ENCODE measurements around the gene LRRC57. TPM values are rescaled to one million over a fixed set of nuclear protein-coding genes. Genes with fewer than 3 reads are reported as not detected.
"Not testable (repeated sequence)": the region's sequence is repeated elsewhere in the genome, so short reads cannot be mapped to it uniquely, and the experiment has no call there.

Gene LRRC57
- total RNA-seq, 6 donors from 2014 or later, result 24.0 to 48.2 (median 31.2) TPM

DNA sequence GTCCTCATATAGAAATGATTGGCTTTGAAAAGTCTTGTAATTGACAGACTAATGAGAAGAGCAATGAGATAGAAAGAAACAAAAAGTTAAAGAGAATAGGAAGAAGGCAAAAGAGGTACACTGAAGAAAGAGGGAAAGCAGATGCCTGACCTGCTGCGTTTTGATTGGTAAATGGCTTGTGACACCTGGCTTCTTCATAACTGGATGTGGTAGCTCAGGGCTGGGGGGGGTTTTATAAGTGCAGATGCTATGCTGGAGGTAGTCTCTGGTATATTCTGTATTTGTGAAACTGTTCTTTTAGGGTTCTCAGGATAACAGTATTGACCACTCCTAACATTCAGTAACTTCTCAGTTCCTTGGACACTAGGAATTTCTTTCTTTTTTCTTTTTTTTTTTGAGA is 28.2 kb upstream of the LRRC57 start:
- Histone ChIP-seq H3K27ac (peak overlapping the region in 3 of 4 donors; percentile 79 to 92 (median 90)), H3K36me3 (no peaks in the 10 kb centered on the region), H3K27me3 (no peaks in the 10 kb centered on the region), H3K9me3 (no peaks in the 10 kb centered on the region), H3K4me1 (peaks cover 13 to 39% (median 34%) of the 10 kb centered on the region in 4 donors), H3K4me3 (peak overlapping the region in 3 of 4 donors; percentile 70 to 93 (median 86))
- WGBS, 2 donors, result 83 to 88% methylated on average over 1 of the region's 1 CpG
- ATAC-seq (ENCODE audit: low FRiP score in 2 of 2) (no peak), DNase-seq (no peak)
- TF ChIP-seq, protein P1, sequence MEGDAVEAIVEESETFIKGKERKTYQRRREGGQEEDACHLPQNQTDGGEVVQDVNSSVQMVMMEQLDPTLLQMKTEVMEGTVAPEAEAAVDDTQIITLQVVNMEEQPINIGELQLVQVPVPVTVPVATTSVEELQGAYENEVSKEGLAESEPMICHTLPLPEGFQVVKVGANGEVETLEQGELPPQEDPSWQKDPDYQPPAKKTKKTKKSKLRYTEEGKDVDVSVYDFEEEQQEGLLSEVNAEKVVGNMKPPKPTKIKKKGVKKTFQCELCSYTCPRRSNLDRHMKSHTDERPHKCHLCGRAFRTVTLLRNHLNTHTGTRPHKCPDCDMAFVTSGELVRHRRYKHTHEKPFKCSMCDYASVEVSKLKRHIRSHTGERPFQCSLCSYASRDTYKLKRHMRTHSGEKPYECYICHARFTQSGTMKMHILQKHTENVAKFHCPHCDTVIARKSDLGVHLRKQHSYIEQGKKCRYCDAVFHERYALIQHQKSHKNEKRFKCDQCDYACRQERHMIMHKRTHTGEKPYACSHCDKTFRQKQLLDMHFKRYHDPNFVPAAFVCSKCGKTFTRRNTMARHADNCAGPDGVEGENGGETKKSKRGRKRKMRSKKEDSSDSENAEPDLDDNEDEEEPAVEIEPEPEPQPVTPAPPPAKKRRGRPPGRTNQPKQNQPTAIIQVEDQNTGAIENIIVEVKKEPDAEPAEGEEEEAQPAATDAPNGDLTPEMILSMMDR (IDR thresholded peaks at IDR 0.05), result no peak
- TF ChIP-seq EP300 (IDR thresholded peaks at IDR 0.05) (no peak), POLR2A (IDR thresholded peaks at IDR 0.05) (no peak), POLR2AphosphoS5 (IDR thresholded peaks at IDR 0.05) (no peak)

DNA sequence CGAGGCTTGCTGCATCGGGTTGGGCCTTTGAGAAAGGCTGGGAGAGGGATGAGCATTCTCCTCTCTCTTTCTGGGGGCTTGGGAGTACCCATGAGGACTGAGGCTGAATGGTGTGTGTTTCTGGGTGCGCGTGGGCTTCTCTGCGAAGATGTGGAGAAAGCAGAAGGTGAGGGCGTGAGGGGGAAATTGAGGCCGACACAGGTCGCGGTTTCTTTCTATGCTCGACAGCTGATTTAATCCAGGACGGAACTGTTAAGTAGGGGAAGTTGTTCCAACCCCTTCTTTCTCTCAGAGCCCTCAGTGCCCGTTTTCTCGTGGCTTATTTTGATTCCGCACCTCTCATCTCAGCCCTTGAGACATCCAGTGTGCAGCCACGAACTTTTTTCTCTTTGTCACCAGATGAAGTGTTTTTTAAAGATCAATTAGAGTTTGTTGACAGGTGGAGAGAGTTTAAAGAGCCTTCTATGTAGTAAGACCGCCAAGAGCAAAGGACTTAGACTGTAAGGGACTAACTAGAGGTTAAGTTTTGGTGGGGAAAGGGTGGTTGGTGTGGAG is 27.5 kb upstream of the LRRC57 start:
- H3K36me3 ChIP-seq, result no peaks in the 10 kb centered on the region
- TF ChIP-seq POLR2A (IDR thresholded peaks at IDR 0.05) (no peak), POLR2AphosphoS5 (IDR thresholded peaks at IDR 0.05) (no peak), EP300 (IDR thresholded peaks at IDR 0.05) (no peak)
- TF ChIP-seq, protein P1 (IDR thresholded peaks at IDR 0.05), result no peak
- DNase-seq (no peak), ATAC-seq (ENCODE audit: low FRiP score in 2 of 2) (no peak)
- no peaks in the 10 kb centered on the region for H3K9me3 ChIP-seq
- 8 to 10% methylated on average over 9 to 16 of the region's 16 CpGs for WGBS, 2 donors
- H3K27me3 ChIP-seq, result no peaks in the 10 kb centered on the region
- H3K27ac ChIP-seq, result peak overlapping the region; percentile 79 to 92 (median 87)
- peak overlapping the region; percentile 70 to 97 (median 90) for H3K4me3 ChIP-seq
- peaks cover 10 to 35% (median 30%) of the 10 kb centered on the region in 4 donors for H3K4me1 ChIP-seq

DNA sequence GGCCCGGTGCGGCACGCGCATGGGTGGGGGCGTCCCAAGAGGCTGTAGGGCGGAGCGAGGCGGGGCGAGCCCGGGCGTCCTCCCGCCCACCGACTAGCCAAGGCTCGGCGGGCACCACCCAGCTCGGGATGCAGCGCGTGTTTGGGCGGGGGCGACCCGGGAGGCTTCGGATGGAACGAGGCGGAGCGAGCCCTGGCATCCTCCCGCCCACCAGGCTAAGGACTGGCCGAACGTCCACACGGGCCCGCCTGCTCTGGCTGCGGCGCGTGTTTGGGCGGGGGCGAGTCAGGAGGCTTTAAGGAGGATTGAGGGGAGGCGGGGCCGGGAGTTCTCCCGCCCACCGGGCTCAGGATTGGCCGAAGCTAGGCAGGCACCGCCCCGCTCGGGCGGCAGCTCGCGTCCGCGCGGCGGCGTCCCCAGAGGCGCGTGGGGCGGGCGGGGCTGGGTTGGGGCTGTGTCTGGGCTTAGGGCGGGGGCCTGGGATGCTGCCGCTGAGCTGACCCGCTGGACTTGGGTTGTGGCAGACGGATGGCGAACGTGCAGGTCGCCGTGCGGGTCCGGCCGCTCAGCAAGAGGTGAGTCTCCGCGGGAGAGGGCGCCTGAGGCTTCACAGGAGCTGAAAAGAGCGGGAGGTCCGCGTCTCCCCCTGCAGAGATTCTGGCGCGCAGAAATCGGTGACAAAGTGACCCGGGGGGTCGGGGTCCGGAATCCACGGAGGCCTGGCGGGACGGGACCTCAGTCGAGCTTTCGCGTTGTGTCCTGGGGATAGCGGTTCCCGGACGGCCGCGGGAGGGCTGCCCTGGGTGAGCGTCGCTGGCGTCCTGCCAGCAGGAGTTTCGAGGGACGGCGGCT is 26.8 kb upstream of the LRRC57 start, which contains the start of gene STARD9:
Gene STARD9, plus strand, starts transcription at position 419 of the 852 bp plus-strand sequence. Its CDS starts 110 bp downstream, at position 529.
- peak within 1 kb of the TSS; percentile 79 to 92 (median 87) for H3K27ac ChIP-seq
- H3K27me3 ChIP-seq, result no peaks in the 10 kb centered on the region
- H3K4me1 ChIP-seq, result peaks cover 5 to 30% (median 24%) of the 10 kb centered on the region in 4 donors
- ATAC-seq (ENCODE audit: low FRiP score in 2 of 2), result peak; percentile 97 to 100
- H3K36me3 ChIP-seq, result no peaks in the 10 kb centered on the region
- TF ChIP-seq EP300 (IDR thresholded peaks at IDR 0.05) (peak in 1 of 4 donors; percentile 56), POLR2AphosphoS5 (IDR thresholded peaks at IDR 0.05) (peak; percentile 19 to 88), POLR2A (IDR thresholded peaks at IDR 0.05) (peak in 3 of 4 donors; percentile 40 to 67 (median 40))
- TF ChIP-seq, protein P1 (IDR thresholded peaks at IDR 0.05), result peak in 1 of 6 experiments; percentile 9
- peak; percentile 99 for DNase-seq
- H3K4me3 ChIP-seq, result peak within 1 kb of the TSS; percentile 70 to 97 (median 90)
- 0% methylated on average over 8 to 71 of the region's 95 CpGs for WGBS, 2 donors
- no peaks in the 10 kb centered on the region for H3K9me3 ChIP-seq

DNA sequence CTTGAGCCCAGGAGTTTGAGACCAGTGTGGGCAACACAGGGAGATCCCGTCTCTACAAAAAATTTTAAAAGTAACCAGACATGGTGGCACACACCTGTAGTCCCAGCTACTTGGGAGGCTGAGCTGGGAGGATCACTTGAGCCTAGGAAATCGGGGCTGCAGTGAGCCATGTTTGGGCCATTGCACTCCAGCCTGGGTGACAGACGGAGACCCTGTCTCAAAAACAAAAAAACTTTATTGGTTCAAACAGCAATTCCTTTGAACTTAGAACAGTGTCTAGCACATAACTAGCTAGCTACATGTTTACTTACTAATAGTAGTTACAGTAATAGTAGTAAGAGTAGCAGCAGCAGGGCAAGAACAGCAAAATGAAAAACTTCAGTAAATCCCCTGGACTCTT is 10.1 kb upstream of the LRRC57 start:
- Histone ChIP-seq H3K4me3 (no peak overlapping the region), H3K4me1 (no peaks in the 10 kb centered on the region), H3K9me3 (no peaks in the 10 kb centered on the region), H3K36me3 (peaks cover 15 to 57% (median 27%) of the 10 kb centered on the region in 4 donors), H3K27me3 (no peaks in the 10 kb centered on the region), H3K27ac (no peak overlapping the region)
- DNase-seq (no peak), ATAC-seq (ENCODE audit: low FRiP score in 2 of 2) (no peak)
- TF ChIP-seq, protein P1 (IDR thresholded peaks at IDR 0.05), result no peak
- no peak for TF ChIP-seq EP300 (IDR thresholded peaks at IDR 0.05)
- no peak for TF ChIP-seq POLR2A (IDR thresholded peaks at IDR 0.05)
- no peak for TF ChIP-seq POLR2AphosphoS5 (IDR thresholded peaks at IDR 0.05)
- 94 to 98% methylated on average over 3 of the region's 3 CpGs for WGBS, 2 donors

DNA sequence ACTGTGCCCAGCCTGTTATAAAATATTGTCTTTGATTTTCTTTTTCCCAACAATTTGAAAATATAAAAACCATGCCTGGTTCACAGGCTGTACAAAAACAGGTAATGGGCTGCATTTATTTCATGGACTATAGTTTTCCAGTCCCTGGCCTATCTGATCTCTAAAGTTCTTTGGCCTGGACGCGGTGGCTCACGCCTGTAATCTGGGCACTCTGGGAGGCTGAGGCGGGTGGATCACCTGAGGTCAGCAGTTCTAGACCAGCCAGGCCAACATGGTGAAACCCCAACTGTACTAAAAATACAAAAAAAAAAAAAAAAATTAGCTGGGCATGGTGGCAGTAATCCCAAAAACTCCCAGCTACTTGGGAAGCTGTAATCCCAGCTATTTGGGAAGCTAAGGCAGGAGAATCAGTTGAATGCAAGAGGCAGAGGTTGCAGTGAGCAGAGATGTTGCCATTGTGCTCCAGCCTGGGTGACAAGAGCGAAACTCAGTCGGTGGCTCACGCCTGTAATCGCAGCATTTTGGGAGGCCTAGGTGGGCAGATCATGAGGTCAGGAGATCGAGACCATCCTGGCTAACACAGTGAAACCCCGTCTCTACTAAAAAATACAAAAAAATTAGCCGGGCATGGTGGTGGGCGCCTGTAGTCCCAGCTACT is 8.1 kb upstream of the LRRC57 start:
- WGBS, 2 donors, result 97 to 98% methylated on average over 10 to 12 of the region's 12 CpGs
- H3K4me1 ChIP-seq, H3K9me3 ChIP-seq, DNase-seq, H3K4me3 ChIP-seq, H3K27ac ChIP-seq, H3K27me3 ChIP-seq: not testable (repeated sequence)
- peak in 1 of 2 donors; percentile 31 for ATAC-seq (ENCODE audit: low FRiP score in 2 of 2)
- peaks cover 4 to 39% (median 20%) of the 10 kb centered on the region in 4 donors for H3K36me3 ChIP-seq

Measured in upper lobe of left lung (tissue), 6 donors.